GM19238 (cell line): ENCODE measurements around the gene H1-8.

Source experiments
- DNase-seq: peaks from one replicate; pipeline ENCODE4 v3.0.0; 2011; ENCODE audit warnings: low spot score; ENCODE audit not compliant: insufficient read length

Gene H1-8

DNA sequence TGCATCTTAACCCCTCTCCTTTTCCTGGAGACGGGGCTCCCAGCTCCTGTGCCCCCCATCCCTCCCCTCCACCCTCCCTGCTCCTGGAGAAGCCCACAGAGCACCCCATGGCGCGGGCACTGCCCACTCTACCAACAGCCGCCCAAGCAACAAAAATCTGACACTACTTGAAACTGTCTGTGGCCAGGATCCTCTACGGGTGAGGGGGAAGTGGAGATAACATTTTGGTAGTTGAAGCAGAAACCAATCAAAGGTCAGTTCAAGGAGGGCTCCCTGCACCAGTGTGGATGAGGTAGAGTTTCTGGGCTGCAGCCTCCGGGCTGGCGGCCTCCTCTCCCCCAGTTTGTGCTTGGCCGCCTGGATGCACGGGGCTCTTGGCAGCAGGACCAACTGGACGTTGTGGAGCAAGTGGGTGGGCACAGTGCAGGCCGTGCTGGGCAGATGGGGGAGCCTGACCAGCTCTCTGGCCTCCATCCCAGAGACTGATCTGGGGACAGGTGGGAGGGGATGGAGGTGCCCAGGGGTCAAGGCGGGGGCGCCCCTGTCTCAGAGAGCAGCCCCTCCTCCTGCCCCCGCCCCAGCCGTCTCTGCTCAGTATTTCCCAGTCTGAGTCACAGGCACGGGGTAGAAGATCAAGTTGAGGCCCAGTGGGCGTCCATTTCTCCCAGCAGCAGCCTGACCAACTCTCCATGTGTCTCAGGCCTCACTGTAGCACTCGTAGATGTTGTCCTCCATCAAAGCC, 12.8 kb downstream of the H1-8 start:
- DNase-seq: no peak

GRCh38 chr3:129556358-129556695, 13.4 kb downstream of the H1-8 start:
- DNase-seq: no peak

DNA sequence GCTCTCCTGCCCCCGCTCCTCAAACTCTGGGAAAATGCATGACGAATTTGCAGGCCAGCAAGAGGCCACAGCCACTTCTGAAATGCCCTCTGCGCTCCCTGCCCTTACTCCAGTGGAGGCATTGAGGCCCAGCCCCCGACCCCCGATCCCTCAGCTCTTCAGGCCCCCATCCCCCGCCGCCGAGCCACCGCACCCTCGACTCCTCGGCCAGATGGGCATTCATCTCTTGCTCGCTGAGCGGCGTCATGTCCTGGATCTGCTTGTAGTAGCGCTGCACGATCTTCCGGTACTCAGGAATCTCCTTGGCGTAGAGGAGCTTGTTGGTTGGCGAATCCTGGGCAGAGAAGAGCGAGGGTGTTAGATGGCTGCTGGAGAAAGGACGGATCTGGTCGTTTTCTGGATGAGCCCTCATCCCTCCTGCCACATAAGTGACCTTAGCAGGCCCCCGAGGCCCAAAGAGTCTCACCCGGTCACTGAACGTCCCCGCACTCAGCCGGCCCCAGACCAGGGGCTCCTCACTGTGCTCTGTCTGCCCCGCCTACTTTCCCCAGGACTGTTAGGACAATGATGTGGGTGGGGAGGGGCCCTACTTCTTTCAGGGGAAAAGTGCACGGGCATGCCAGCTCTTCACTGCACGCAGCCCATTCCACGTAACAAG, 14.0 kb downstream of the H1-8 start:
- no peak for DNase-seq

GRCh38 chr3:129557548-129557894, 14.5 kb downstream of the H1-8 start:
- DNase-seq: no peak

DNA sequence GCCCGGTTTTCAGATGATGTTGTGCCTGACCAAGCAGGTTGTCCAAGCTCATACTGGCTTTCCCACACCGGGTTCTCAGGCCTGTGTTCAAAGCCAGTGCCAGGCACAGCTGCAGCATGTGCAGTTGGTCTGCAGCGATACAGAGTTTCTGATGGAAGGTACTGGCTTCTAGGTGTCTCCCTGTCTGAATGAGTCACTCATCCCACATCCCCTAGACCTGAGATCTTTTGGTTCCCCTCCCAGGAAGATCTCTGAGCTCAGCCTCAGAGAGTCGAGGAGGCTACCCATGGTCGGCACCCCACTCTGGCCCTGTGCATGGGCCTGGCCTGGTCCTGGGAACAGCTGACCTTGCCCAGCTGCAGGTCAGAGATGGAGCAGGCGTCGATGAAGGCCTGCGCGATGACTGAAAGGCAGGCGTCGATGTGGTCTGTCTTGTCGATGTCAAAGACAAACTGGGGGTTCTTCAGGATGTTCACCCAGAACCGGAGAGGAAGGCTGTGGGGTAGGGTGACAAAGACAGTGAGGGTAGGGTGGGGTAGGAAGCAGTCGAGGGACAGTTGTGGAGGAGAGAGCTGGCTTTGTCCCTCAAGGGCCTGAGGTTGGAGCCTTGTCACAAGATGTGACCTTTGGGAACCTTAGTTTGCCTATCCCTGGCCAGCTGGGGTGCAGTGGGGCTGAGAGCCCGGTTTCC, 15.3 kb downstream of the H1-8 start:
- DNase-seq: no peak

- no peak for DNase-seq
Measured at GRCh38 chr3:129558772-129559564, 16.0 kb downstream of the H1-8 start.

DNA sequence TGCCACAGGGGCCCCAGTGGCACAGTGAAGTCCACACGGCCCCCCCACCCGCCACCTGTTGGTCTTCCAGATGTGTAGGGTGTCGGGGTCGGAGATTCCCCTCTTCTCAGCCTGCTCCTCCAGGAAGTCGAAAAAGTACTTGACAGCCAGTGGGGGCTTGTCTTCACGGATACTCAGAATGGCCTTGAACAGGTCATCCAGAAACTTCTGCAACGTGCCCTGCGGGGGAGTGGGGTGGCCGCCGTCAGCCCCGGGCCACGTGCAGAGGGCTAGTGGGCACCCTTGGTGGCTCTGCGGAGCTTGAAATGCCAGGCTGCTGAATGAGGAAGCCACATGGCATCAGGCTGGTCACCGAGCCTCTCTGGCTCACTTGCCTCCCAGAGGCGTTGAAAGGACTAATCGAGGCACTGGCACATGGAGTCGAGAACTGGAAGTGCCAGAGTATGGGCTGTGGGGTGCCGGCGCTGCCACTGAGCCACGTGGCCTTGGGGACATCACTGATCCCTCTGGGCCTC, 16.6 kb downstream of the H1-8 start:
- no peak for DNase-seq

- no peak for DNase-seq
Measured at GRCh38 chr3:129560269-129560787, 17.4 kb downstream of the H1-8 start.

DNA sequence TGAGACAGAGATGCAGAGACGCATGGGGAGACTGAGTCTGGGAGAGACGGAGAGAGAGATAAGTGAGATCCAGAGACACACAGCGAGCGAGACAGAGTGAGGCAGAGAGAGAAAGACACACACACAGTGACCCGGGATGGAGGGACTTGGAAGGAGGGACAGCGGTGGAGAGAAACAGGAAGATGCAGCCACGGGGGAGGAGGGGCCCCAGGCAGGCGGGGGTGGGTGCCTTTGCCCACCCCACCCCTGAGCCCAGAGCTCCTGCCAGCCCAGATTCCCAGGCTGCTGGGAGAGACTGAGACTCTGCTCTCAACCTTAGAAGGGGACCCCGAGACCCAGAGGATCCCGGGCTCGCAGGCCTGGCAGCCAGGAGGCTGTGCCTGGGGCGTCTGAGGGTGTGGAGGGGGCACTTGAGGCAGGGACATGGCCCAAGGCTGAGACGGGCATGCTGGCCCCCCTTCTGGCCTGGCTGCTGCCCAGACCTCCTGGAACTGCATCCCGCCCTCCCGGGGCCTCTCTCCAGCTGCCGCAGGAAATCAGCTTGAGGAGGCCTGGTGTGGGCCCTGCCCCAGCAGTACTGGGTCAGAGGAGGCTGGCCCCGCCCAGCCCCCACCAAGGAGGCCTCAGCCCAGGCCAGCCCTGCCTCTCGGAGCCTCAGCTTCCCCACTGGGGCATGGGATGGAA, 18.1 kb downstream of the H1-8 start:
- no peak for DNase-seq

- DNase-seq: no peak
Measured at GRCh38 chr3:129561619-129562248, 18.8 kb downstream of the H1-8 start.

DNA sequence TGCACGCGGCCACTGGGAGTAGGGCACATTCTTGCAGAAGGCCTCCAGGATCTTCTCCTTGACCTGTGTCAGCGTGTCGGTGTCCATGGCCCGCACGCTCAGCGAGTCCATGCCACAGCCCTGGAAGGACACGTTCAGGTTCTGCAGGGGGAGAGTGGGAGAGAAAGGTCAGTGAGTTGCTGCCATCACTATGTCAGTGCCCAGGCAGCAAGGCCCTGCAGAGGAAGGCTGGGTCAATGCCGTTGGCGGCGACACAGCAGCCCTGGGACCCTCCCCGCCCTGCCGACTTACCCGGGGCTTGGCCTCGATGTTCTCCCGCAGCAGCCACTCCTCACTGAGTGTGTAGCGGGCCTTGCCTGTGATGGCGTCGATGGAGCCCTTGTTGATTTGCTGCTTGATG, 19.8 kb downstream of the H1-8 start:
- DNase-seq: no peak

DNA sequence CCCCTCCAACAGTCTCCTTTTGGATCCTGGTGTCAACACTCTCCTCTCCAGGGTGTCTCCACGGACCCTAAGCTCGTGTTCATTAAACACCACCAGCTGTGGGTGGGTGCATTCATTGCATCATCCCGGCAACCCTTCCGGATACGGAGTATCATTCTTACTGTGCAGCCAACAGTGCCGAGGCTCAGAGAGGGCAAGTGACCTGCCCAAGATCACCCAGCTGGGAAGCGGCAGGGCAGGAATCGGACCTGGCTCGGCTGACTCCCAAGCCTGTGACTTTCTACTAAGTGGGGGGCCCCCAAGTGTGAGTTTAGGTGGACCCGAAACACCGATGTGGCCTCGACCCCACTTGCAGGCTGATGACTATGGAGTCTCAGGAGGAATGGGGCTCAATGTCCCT, 20.4 kb downstream of the H1-8 start:
- DNase-seq: no peak

DNA sequence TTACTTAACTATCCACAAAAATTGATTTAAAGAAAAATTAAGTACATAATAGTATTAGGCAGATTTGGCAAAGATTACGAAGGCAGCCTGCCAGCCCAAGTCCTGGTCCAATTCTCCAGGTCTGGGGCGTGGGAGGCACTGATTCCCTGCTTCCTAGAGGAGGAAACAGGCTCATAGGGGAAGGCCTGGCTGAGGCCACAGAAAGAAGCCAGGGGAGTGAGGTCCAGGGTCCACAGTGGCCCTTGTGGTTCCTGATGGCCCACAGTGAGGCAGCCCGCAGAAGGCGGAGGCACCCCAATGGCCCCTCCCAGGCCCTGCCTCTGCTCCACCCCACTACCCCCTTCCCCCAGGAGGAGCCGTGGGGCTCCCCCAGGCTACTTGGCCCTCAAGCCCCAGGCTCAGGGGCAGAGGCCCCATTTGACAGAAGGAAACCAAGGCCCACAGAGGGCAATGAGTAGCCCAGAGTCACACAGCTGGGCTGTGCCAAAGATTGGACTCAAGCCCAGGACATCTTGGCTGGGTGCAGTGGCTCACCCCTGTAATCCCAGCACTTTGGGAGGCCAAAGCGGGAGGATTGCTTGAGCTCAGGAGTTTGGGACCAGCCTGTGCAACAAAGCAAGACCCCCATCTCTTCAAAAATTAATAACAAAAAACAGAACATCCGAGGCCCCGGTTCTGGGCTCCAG, 21.0 kb downstream of the H1-8 start:
- no peak for DNase-seq

GRCh38 chr3:129564981-129565644, 22.1 kb downstream of the H1-8 start:
- no peak for DNase-seq

GRCh38 chr3:129565902-129566301, 22.9 kb downstream of the H1-8 start:
- no peak for DNase-seq

GRCh38 chr3:129567176-129567705, 24.3 kb downstream of the H1-8 start:
- no peak for DNase-seq

GRCh38 chr3:129567939-129568338, 25.0 kb downstream of the H1-8 start:
- no peak for DNase-seq

DNA sequence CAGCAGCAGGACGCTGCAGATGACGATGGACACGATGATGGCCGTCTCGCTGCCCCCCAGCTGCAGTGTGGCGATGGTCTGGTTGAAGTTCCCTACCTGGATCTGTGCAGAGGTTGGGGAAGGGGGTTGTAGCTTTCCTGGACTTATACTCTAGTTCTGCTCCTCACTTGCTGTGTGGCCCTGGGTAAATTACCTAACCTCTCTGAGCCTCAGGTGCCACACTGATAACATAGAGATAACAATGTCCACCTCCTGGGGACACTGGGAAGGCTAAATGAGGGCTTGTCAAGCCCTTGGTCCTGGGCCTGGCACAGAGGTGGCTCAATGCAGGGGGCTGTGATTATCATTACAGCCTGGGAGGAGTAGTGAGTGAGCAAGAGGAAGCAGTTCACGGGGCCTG, 26.9 kb downstream of the H1-8 start:
- DNase-seq: no peak
